SU-DHL-6 (cell line): ENCODE measurements around the gene GRAMD1B.

Source experiments
- EZH2phosphoT487 ChIP-seq: fragments of 200-600 bp; sonication (generic), shearing (Covaris generic); conservative IDR thresholded peaks from 2 replicates; pipeline ENCODE4 v1.6.1; 2018; ENCODE audit warnings: mild to moderate bottlenecking, antibody characterized with exemption, low read length, moderate library complexity, mixed read lengths
- TF ChIP-seq, protein P1 (sequence below): fragments of 200-600 bp; sonication (generic); IDR thresholded peaks from one replicate; pipeline ENCODE4 v1.5.1; 2017; ENCODE audit warnings: antibody characterized with exemption, mild to moderate bottlenecking, low read length, moderate library complexity; ENCODE audit not compliant: insufficient read depth, poor library complexity, severe bottlenecking

DNA sequence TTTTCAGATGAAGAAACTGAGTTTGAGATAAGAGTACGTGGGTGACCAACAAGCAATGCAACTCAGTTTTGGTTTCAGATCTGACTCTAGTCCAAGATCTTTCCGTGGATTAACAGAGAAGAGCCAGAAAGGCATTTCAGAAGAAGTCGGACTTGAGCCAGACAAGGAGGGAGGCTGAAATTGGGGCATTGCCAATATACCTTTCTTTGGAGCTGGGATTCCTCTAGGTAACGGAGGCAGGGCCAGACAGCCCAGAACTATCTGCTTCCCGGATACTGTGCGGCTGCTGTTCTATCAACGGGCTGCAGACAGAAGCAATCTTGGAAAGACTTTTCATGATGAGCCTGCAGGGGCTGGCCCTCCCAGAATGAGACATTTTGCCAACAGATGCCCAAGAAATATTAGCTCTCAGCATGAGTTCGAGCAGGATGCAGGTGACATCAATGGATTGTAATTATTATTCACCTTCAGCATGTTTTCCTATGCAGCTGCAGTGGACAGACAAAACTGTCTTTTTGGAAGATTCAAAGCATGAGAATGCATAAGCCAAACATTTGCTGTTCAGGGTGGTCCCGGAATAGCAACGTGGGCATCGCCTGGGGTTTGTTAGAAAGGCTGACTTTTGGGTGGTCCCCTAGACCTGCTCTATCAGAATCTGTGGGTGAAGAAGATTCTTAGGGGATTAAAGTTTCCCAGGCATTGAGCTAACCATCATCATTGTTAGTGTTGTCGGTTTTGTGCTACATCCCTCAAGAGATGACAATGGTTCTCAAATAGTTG lies 128.7 kb downstream of the GRAMD1B start:
- TF ChIP-seq, protein P1, sequence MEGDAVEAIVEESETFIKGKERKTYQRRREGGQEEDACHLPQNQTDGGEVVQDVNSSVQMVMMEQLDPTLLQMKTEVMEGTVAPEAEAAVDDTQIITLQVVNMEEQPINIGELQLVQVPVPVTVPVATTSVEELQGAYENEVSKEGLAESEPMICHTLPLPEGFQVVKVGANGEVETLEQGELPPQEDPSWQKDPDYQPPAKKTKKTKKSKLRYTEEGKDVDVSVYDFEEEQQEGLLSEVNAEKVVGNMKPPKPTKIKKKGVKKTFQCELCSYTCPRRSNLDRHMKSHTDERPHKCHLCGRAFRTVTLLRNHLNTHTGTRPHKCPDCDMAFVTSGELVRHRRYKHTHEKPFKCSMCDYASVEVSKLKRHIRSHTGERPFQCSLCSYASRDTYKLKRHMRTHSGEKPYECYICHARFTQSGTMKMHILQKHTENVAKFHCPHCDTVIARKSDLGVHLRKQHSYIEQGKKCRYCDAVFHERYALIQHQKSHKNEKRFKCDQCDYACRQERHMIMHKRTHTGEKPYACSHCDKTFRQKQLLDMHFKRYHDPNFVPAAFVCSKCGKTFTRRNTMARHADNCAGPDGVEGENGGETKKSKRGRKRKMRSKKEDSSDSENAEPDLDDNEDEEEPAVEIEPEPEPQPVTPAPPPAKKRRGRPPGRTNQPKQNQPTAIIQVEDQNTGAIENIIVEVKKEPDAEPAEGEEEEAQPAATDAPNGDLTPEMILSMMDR = no peak
- TF ChIP-seq EZH2phosphoT487 = no peak
